Bronchial smooth muscle cell (primary cell): ENCODE measurements around the gene GET4. TPM values are rescaled to one million over a fixed set of nuclear protein-coding genes. Genes with fewer than 3 reads are reported as not detected.

Source experiments
- total RNA-seq: library from RNA; depleted of rRNA; stranded (reverse); fragments of >200 nt; gene quantifications from 2 replicates; pipeline ENCODE4 v1.2.1, GENCODE V29; 2014

Gene GET4, protein sequence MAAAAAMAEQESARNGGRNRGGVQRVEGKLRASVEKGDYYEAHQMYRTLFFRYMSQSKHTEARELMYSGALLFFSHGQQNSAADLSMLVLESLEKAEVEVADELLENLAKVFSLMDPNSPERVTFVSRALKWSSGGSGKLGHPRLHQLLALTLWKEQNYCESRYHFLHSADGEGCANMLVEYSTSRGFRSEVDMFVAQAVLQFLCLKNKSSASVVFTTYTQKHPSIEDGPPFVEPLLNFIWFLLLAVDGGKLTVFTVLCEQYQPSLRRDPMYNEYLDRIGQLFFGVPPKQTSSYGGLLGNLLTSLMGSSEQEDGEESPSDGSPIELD
- 17.9 and 22.1 TPM in 2 replicates for total RNA-seq

DNA sequence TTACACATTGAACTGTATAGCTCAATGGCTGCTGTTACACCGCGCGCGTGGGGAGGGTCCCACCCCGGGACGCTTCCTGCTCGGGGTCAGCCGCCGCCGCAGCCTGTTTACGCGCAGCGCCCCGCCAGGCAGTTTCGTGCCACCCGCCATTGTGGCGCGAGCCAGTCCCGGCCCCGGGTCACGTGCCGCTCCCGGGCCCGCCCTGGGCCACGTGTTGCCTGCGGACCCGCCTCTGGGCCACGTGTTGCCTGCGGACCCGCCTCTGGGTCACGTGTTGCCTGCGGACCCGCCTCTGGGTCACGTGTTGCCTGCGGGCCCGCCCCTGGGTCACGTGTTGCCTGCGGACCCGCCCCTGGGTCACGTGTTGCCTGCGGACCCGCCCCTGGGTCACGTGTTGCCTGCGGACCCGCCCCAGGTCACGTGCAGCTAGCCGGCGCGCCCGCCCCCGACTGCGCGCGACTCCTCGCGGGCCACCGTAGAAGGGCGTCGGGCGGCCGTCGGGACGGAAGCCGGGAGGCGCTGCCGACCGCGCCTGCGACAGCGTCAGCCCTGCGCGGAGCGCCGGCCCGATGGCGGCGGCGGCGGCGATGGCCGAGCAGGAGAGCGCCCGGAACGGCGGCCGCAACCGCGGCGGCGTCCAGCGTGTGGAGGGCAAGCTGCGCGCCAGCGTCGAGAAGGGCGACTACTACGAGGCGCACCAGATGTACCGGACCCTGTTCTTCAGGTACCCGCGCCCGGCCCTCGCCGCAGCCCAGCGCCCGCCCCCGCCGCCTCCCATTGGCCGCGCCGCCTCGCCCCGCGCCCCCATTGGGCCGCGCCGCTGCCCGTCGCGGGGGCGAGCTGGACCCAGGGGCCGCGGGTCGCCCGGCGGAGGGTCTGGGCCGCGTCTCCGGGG lies at the start of gene GET4:
GET4 (plus strand) TSS at position 478 of the 895 bp plus-strand sequence; CDS start at position 570, 92 bp downstream.

GRCh38 chr7:832167-832967 lies 44.0 kb upstream of the GET4 start, which contains the start of gene SUN1:
Gene SUN1, plus strand, starts transcription at chr7:832476. Its CDS starts 49 bp downstream, at chr7:832525.

Other genes starting within 250 kb of the GET4 start
- gene DNAAF5, start 149.9 kb upstream of the GET4 start, total RNA-seq: 7.9 and 10.2 TPM in 2 replicates
- gene PRKAR1B, start 149.3 kb upstream of the GET4 start, total RNA-seq: 11.1 and 15.3 TPM in 2 replicates
- gene SUN1, start 44.1 kb upstream of the GET4 start, total RNA-seq: 107 and 200 TPM in 2 replicates
- 0.79 and 1.1 TPM in 2 replicates for gene ADAP1, start 78.1 kb downstream of the GET4 start, total RNA-seq
- 8.0 and 9.5 TPM in 2 replicates for gene COX19, start 99.0 kb downstream of the GET4 start, total RNA-seq
- gene CYP2W1, start 106.6 kb downstream of the GET4 start, total RNA-seq: 0.16 TPM in 1 of 2 replicates, not detected in the other
- 1.6 and 2.4 TPM in 2 replicates for gene GPR146, start 168.0 kb downstream of the GET4 start, total RNA-seq
- gene GPER1, start 211.6 kb downstream of the GET4 start, total RNA-seq: 2.1 and 3.6 TPM in 2 replicates